NOMO-1 treated with DMSO at 0.1 percent for 48 hours (cell line): ENCODE data around the gene RANBP3L.

Experiments used
- DNase-seq: peaks from one replicate; lab custom pipeline; 2025; ENCODE audit not compliant: unreplicated experiment; lab: John Stamatoyannopoulos, UW

The RANBP3L gene

DNA sequence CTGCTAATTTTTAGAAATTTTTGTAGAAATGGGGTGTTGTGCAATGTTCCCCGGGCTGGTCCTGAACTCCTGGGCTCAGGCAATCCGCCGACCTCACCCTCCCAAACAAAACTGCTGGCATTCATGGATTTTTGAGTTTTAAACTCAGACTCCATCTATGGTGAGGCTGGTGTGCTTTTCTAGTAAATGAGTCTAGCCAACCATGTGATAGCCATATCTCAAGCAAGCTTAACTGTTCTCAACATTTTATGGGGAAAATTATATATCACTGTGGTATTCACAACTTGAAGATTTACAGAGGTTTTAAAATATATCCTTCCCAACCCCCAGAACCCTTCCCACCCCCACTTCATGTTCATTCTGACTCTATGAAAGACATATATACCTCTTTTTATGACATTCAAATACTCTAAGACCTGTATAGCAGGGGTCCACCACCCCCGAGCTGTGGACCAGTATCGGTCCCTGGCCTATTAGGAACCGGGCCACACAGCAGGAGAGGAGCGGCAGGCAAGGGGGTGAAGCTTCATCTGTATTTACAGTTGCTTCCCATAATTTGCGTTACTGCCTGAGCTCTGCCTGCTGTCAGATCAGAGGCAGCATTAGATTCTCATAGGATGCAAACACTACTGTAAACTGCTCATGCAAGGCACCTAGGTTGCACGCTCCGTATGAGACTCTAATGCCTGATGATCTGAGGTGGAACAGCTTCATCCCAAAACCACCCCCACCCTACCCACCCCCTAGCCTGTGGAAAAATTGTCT lies 55.5 kb downstream of the RANBP3L start:
- no peak for DNase-seq

DNA sequence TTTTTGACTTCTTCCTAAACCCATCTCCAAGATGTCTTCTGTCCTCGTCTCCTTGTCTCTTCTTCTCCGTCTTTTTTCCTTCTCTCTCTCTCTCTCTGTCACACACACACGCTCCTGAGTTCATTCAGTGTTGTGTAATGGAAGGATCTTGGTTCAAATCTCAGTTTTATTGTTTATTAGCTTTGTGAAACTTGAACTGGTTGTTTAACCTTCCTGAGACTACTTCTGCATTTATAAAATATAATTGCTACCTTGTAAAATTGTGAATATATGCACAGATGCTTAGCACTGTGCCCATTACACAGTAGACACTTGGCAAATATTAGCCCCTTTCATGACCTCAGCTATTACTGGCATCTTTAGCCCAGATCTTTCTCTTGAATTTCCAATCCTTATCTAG lies 57.6 kb downstream of the RANBP3L start:
- peak; percentile 34 for DNase-seq

DNA sequence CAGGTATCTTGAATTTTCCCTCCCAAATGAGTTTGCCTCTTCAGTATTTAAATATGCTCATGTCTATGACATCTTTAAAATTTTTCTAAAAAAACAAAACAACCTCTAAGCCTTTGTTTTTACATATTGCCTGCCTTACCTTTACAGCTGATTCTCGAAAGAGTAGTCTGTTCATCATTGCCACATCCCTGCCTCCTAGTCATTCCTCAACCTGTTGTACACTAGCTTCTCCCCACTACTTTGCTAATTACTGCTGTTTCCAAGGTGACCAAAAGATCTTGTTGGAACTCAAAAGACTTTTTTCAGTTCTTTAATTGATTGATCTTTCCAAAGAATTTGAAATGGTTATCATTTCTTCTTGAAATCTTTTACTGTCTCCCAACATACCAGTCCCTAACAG lies 58.0 kb downstream of the RANBP3L start:
- DNase-seq: no peak

- peak; percentile 36 for DNase-seq
Observed at GRCh38 chr5:36242534-36243485, 58.9 kb downstream of the RANBP3L start.

GRCh38 chr5:36241631-36242533 lies 59.8 kb downstream of the RANBP3L start, which contains the start of gene NADK2:
TSS of gene NADK2 (minus strand) at chr5:36241925. CDS start at chr5:36241798, 127 bp downstream.
- peak; percentile 100 for DNase-seq

DNA sequence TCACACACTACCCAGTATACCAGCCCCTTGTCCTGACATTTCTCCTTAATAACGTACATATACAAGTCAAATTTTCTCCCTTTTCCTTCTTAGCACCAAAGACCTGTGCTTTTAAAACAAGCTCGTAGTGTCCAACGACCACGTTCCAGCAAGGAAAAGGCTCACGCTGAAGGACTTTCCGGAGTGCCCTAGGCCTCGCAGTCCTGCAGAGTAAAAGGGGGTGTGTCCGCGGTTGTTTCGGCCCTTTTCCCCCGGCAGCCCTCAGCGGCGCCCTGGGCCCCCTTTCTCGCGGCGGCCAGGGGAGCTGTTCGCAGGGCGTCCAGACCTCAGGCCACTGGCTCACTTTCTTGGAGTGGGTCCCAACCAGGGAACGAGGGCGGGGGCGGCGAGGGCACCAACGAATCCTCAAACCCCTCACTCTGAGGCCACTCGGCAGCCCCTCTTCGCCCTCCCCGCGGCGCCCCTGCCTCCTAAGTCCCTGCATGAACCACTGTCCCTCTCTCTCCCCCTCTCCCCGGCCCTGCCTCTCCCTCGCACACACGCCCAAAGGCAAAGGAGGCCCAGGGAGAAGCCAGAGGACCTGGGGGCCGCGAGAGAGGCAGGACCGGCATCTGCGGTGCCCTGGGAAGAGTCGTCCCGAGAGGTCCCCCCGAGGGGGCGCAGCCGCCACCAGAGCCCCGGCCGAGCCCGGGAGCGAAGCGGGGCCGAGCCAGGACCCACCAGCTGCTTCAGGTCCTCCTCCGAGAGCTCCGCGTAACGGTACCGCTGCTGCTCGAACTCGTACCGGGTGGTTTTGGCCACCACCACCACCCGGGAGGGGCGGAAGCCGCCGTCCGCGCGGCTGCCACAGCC lies 60.7 kb downstream of the RANBP3L start:
- peak; percentile 64 for DNase-seq

GRCh38 chr5:36239370-36240293 lies 62.1 kb downstream of the RANBP3L start:
- no peak for DNase-seq

DNA sequence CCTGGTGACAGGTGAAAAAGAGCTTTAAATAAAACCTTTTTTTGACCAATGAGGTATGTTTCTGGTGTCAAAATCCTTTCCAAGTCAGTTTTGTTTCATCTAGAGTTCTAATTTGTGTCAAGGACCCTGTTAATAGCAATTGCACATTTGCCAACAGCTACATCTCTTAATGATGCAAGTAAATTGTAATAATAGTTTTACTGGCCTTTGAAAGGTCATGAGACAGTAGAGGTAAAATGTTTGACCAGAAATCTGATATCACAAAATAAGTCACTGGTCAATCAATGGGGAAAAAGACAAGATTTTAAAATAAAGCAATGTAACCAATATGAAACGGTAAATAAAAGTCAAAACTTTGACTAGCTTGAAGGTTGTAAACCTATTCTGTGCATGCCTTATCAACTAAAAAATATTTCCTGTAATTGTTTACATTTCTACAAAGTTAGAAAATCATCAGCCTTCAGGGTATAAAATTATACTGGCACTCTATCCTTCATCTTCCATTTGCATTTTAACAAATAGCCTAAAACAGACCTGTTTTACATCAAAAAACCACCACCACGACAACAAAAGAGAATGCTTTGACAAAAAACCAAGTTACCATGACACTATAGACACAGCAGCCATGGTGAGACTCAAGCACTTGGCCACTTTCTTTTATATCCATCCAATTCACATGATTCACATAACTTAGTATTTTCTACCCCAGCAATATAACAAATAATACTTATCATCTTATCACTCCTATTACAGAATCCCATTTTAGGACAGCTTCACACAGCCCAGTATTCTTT lies 63.0 kb downstream of the RANBP3L start:
- DNase-seq: no peak

DNA sequence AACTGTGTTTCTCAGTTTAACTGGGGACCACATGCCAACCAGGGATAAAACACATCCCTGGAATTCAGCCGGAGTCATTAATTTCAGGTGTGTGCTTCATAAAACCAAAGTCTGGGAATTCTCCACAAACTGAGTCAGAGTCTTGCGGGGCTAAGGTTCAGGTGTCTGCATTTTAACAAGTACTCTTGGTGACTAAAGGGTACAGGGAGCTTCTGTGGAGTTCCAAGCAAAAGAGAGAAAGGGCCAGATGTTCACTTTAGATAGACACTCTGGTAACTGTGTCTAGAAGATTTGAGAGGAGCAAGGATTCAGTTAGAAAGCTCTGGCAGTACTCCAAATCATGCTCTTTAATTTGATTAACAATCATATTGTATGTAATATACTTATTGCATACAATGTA lies 64.0 kb downstream of the RANBP3L start:
- DNase-seq: no peak

GRCh38 chr5:36236801-36237200 lies 64.9 kb downstream of the RANBP3L start:
- DNase-seq: peak; percentile 36

- DNase-seq: no peak
Observed at GRCh38 chr5:36232533-36232932, 69.2 kb downstream of the RANBP3L start.

GRCh38 chr5:36230151-36230790 lies 71.4 kb downstream of the RANBP3L start:
- no peak for DNase-seq

- no peak for DNase-seq
Observed at GRCh38 chr5:36228505-36228904, 73.2 kb downstream of the RANBP3L start.

- DNase-seq: no peak
Observed at GRCh38 chr5:36227046-36227445, 74.7 kb downstream of the RANBP3L start.

DNA sequence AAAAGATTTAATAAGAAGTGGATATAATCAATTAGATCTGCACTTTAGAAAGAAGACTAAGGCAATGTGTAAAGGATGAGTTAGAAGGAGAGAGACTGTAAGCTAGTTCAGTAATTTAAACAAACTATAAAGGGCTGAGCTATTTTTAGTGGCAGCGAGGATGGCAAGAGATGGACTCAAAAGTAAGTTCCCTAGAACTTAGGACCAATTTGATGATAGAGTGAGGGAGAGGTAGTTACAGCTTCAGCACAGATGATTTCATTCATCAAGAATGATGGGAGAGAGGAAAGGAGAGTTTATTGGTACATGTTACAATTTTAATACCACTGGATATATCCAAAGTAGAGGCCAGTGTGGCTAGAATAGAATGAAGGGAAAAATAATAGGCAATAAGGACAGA lies 79.1 kb downstream of the RANBP3L start:
- no peak for DNase-seq

GRCh38 chr5:36217988-36218387 lies 83.7 kb downstream of the RANBP3L start:
- no peak for DNase-seq

DNA sequence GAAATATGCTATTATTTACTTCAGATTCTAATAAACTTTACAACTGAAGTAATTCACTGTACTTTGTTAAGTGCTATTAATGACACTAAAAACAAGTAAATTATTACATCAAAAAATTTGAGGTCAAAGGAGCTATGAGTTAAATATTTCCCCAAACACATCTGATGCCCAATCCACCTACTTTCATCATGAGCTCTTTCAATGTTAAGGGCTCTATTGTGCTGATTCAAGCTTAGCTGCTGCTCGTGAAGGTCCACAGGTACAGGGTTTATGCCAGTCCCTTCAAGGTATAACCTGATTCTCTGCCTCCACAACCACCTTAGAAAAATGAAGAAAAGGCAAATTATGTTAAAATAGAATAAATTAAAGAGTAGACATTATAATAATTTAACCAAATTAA lies 84.1 kb downstream of the RANBP3L start:
- no peak for DNase-seq

DNA sequence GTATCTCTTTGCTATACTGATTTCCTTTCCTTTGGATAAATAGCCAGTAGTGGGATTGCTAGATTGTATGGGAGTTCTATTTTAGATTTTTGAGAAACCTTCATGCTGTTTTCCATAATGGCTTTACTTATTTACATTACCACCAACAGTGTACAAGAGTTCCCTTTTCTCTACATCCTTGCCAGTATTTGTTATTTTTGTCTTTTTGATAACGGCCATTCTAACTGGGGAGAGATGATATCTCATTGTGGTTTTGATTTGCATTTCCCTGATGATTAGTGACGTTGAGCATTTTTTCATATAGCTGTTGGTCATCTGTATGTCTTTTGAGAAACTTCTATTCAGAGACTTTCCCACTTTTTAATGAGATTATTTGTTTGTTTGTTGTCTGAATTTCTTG lies 85.8 kb downstream of the RANBP3L start:
- DNase-seq: no peak
